Brain microvascular endothelial cell (primary cell): ENCODE measurements around the gene DCXR.

ENCODE experiments used
- DNase-seq: peaks from one replicate; pipeline ENCODE4 v3.0.0-alpha.2; 2020
- H3K27ac ChIP-seq: fragments of 250-450 bp; sonication (Bioruptor Pico); 2 replicates; pipeline ENCODE4 v1.5.1; 2020; ENCODE audit warnings: mild to moderate bottlenecking, moderate library complexity
- H3K27me3 ChIP-seq: fragments of 250-450 bp; sonication (Bioruptor Pico); replicated peaks from 2 replicates; pipeline ENCODE4 v1.5.1; 2020; ENCODE audit warnings: mild to moderate bottlenecking
- H3K36me3 ChIP-seq: fragments of 250-450 bp; sonication (Bioruptor Pico); replicated peaks from 2 replicates; pipeline ENCODE4 v1.5.1; 2020; ENCODE audit warnings: mild to moderate bottlenecking
- H3K4me3 ChIP-seq: 2 replicates; pipeline ENCODE4 v1.5.1; 2011; ENCODE audit warnings: low read depth, mild to moderate bottlenecking, control low read depth, low read length, moderate library complexity
- in situ Hi-C: cut with HindIII; loops from 2 replicates; pipeline ENCODE4 v1.10.0; 2017; ENCODE audit warnings: low sequenced_read_pairs, low pct_ligation_motif_present
- TF ChIP-seq, protein P1 (sequence below): IDR thresholded peaks from 2 replicates; pipeline ENCODE4 v1.5.1; 2011; ENCODE audit warnings: low read depth, mild to moderate bottlenecking, moderate library complexity, low read length, control low read depth, inconsistent platforms; ENCODE audit errors: missing control alignments

The DCXR gene

GRCh38 chr17:82025401-82026107 is 11.9 kb downstream of the DCXR start:
- Histone ChIP-seq H3K4me3 (no peak overlapping the region), H3K36me3 (no peaks in the 10 kb centered on the region), H3K27ac (no peak overlapping the region), H3K27me3 (no peaks in the 10 kb centered on the region)
- in situ Hi-C loops: no loop called here
- TF ChIP-seq, protein P1, sequence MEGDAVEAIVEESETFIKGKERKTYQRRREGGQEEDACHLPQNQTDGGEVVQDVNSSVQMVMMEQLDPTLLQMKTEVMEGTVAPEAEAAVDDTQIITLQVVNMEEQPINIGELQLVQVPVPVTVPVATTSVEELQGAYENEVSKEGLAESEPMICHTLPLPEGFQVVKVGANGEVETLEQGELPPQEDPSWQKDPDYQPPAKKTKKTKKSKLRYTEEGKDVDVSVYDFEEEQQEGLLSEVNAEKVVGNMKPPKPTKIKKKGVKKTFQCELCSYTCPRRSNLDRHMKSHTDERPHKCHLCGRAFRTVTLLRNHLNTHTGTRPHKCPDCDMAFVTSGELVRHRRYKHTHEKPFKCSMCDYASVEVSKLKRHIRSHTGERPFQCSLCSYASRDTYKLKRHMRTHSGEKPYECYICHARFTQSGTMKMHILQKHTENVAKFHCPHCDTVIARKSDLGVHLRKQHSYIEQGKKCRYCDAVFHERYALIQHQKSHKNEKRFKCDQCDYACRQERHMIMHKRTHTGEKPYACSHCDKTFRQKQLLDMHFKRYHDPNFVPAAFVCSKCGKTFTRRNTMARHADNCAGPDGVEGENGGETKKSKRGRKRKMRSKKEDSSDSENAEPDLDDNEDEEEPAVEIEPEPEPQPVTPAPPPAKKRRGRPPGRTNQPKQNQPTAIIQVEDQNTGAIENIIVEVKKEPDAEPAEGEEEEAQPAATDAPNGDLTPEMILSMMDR: no peak
- no peak for DNase-seq

DNA sequence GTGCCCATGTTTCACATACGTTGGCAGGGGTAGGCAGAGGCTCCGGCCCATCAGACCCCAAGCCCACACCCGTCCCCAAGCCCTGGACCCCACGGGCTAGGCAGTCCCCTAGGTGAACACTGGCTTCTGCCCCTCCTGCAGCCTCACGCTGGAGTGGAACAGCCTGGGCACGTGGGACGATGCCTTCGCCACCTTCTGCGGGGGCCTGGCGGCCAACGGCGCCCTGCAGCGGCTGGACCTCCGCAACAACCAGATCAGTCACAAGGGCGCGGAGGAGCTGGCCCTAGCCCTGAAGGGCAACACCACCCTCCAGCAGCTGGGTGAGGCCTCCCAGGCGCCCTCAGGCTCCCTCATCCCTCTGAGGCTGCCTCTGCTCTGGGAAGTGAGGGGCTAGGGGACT is 12.6 kb downstream of the DCXR start:
- no peak for DNase-seq
- TF ChIP-seq, protein P1: no peak
- H3K27ac ChIP-seq: no peak overlapping the region
- no peak overlapping the region for H3K4me3 ChIP-seq
- H3K36me3 ChIP-seq: no peaks in the 10 kb centered on the region
- H3K27me3 ChIP-seq: no peaks in the 10 kb centered on the region
- in situ Hi-C loops: no loop called here

DNA sequence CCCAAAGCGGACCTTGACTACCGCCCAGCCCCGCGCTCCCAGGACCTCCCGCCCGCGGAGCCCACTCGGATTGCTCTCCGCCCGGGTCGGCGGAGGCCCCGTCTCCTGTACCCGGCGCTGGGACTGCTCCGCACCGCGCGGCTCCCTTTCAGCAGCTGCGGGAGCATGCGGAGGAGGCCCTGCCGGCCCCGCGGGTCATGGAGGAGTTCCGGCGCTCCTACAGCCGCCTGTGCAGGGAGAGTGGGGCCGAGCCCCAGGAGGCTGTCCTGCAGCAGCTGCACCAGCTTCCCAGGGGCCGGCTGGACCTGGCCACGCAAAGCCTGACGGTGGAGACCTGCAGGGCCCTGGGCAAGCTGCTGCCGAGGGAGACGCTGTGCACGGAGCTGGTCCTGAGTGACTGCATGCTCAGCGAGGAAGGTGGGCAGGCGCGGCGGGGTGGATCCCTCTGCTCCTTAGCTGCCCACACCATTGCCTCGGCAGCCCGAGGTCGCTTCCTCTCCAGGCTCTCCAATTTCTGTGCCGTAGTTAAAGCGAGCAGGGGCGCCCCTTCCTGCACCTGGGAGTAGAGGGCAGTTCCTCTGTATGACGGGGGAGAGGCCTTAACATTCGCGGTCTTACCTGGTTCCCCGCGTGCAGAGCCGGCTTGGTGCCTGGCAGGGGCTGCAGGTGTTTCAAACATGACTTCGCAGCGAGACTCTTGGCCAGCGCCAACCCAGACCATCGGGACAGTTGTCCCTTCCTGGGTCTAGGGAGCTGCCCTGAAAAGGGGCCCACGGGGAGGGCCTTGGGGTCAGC is 13.9 kb downstream of the DCXR start:
- Histone ChIP-seq H3K27me3 (no peaks in the 10 kb centered on the region), H3K27ac (no peak overlapping the region), H3K4me3 (peak overlapping the region; percentile 72), H3K36me3 (no peaks in the 10 kb centered on the region)
- in situ Hi-C loops: no loop called here
- no peak for DNase-seq
- TF ChIP-seq, protein P1: no peak

GRCh38 chr17:82022981-82023446 is 14.5 kb downstream of the DCXR start, which contains the start of gene LRRC45:
Gene LRRC45, plus strand, starts transcription at chr17:82023305. Its CDS starts 339 bp downstream, at chr17:82023644.
- DNase-seq: peak; percentile 100
- TF ChIP-seq, protein P1: no peak
- H3K27ac ChIP-seq: no peak within 1 kb of the TSS
- H3K27me3 ChIP-seq: no peaks in the 10 kb centered on the region
- in situ Hi-C loops: no loop called here
- H3K36me3 ChIP-seq: no peaks in the 10 kb centered on the region
- H3K4me3 ChIP-seq: peak within 1 kb of the TSS; percentile 77

DNA sequence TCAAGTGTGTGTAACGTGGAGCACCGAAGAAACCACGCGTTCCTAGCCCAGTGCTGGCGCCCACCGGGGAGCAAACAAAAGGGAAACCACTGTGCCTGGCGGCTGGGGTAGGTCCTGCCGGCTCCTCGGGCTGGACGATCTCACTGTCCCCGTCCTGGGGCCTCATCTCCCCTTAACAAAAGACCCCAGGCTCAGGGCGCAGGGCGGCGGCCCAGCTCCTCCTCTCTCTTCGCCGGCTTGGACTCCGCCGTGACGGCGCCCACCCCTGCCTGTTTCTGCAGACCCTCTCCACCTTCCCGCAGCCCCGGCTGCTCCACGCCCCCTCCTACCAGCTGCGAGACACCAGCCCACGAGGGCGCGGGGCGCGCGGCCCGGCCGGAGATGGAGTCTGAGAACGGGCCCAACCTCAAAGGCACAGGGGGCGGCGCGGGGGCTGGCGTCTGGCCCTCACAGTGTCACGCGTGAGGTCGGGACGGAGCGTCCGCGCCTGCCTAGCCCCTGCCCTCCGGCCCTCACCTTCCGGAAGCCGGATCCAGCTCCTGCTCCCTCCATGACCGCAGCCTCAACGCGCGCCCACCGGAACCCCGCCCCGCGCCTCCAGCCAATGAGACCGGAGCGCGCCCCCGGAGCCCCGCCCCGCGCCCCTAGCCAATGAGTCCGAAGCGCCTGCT is 15.1 kb downstream of the DCXR start, which contains the start of gene CENPX:
TSS of gene CENPX (minus strand) at position 569 of the 671 bp plus-strand sequence. CDS start at position 552, 17 bp downstream.
- Histone ChIP-seq H3K27me3 (no peaks in the 10 kb centered on the region), H3K4me3 (peak within 1 kb of the TSS; percentile 77), H3K27ac (no peak within 1 kb of the TSS), H3K36me3 (no peaks in the 10 kb centered on the region)
- no peak for DNase-seq
- in situ Hi-C loops: no loop called here
- TF ChIP-seq, protein P1: no peak
